NCI-H524 (cell line): Measurements from ENCODE around the gene PRAC2.

Experiments used
- DNase-seq, 2 experiments: peaks; one replicate each; lab custom pipeline; 2025; lab: John Stamatoyannopoulos, UW

PRAC2 gene

GRCh38 chr17:48755356-48755755 is 32.4 kb downstream of the PRAC2 start:
- DNase-seq, result no peak

- no peak for DNase-seq
These were observed 33.9 kb downstream of the PRAC2 start for GRCh38 chr17:48756830-48757251.

- no peak for DNase-seq
These were observed 34.6 kb downstream of the PRAC2 start for GRCh38 chr17:48757524-48757961.

- no peak for DNase-seq
These were observed 36.3 kb downstream of the PRAC2 start for GRCh38 chr17:48759288-48759687.

GRCh38 chr17:48760411-48760810 is 37.4 kb downstream of the PRAC2 start:
- DNase-seq, result no peak

GRCh38 chr17:48761114-48761513 is 38.1 kb downstream of the PRAC2 start:
- DNase-seq, result no peak

GRCh38 chr17:48767263-48767774 is 44.3 kb downstream of the PRAC2 start:
- DNase-seq, result peak in 1 of 2 experiments; percentile 5

- DNase-seq, result no peak
These were observed 46.2 kb downstream of the PRAC2 start for GRCh38 chr17:48769009-48769675.

GRCh38 chr17:48770954-48771353 is 48.0 kb downstream of the PRAC2 start:
- no peak for DNase-seq

- no peak for DNase-seq
These were observed 50.3 kb downstream of the PRAC2 start for GRCh38 chr17:48773245-48773644.
